ENCODE measurements around the gene DPY19L1. TPM values are rescaled to one million over a fixed set of nuclear protein-coding genes. Genes with fewer than 3 reads are reported as not detected.
"Not testable (repeated sequence)": the region's sequence is repeated elsewhere in the genome, so short reads cannot be mapped to it uniquely, and the experiment has no call there.

DPY19L1 gene
- total RNA-seq, 1 experiment from 2014 or later, result 14.3 TPM

DNA sequence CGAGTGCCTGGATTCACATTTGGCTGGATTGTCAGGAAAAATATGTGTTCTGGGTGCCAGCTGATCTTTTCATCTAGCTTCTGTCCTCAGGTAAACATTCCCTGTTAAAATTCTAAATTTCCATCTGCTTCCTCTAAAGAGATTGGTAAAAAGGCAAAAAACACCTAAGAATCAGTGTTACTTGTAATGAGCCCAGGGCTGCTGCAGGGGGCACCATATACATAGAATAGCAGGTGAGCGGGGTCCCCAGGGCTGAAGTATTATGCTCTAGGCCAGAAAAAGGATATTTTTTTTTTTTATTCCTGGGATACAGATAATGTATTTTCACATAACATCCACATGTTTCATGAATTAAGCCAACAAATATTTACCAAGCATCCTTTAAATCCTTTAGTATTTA is 18.4 kb upstream of the DPY19L1 start:
- H3K23ac ChIP-seq (ENCODE audit: insufficient read length, low read depth, low read length); H3K9me3 ChIP-seq (ENCODE audit: control insufficient read depth, low read depth, low read length); H3T11ph ChIP-seq (ENCODE audit: low read length); DNase-seq; H3K9me3 Mint-ChIP-seq; H3K27me3 ChIP-seq (ENCODE audit: insufficient read depth, low read length); H2BK20ac ChIP-seq (ENCODE audit: low read depth, low read length, poor library complexity, severe bottlenecking); H3K27ac ChIP-seq (ENCODE audit: insufficient read length, low read depth, low read length); H4K20me1 ChIP-seq (ENCODE audit: control insufficient read depth, insufficient read depth, insufficient read length); H3K4me3 Mint-ChIP-seq; H2AFZ ChIP-seq (ENCODE audit: low read length); H3K18ac ChIP-seq (ENCODE audit: insufficient read length, low read depth, low read length); H3K4me2 ChIP-seq (ENCODE audit: insufficient read depth, insufficient read length, low read length); H3K27ac Mint-ChIP-seq; H4K8ac ChIP-seq (replicated peaks; ENCODE audit: insufficient read length, low read depth, low read length); H3K4me1 ChIP-seq (ENCODE audit: insufficient read depth, low read length); H2BK5ac ChIP-seq (ENCODE audit: insufficient read length, low read length); H2BK120ac ChIP-seq (ENCODE audit: low read depth, low read length, poor library complexity, severe bottlenecking); H3K56ac ChIP-seq (ENCODE audit: insufficient read length, low read depth, low read length); H2BK15ac ChIP-seq (ENCODE audit: low read depth, low read length); H4K5ac ChIP-seq (ENCODE audit: insufficient read length, low read depth, low read length); H3K4ac ChIP-seq (ENCODE audit: low read depth, low read length); H3K27me3 Mint-ChIP-seq (ENCODE audit: low read depth); H3K79me1 ChIP-seq (ENCODE audit: insufficient read depth, low read depth, low read length, poor library complexity, severe bottlenecking); H3K9ac ChIP-seq (ENCODE audit: extremely low read depth, insufficient read length, low read length); H2AK5ac ChIP-seq (ENCODE audit: insufficient read length, low read length); H3K23me2 ChIP-seq (ENCODE audit: insufficient read length, low read depth, low read length, poor library complexity, severe bottlenecking); H2BK12ac ChIP-seq (ENCODE audit: insufficient read length, low read depth, low read length); H3K36me3 Mint-ChIP-seq (ENCODE audit: insufficient read depth in 1 of 3, low read depth in 3 of 3); H3K14ac ChIP-seq (ENCODE audit: insufficient read depth, low read length); H4K91ac ChIP-seq (ENCODE audit: insufficient read length, low read depth, low read length); H3K79me2 ChIP-seq (ENCODE audit: insufficient read depth, low read length): not testable (repeated sequence)
- H3K4me1 Mint-ChIP-seq, result peaks cover 7 to 12% of the 10 kb centered on the region in 2 experiments; a peak in 3 of 4 replicates
- WGBS (ENCODE audit: extremely low coverage, insufficient read length, low lambda C conversion rate), result no CpG with 5 or more reads among the region's 2 CpGs
- TF ChIP-seq, protein P1, sequence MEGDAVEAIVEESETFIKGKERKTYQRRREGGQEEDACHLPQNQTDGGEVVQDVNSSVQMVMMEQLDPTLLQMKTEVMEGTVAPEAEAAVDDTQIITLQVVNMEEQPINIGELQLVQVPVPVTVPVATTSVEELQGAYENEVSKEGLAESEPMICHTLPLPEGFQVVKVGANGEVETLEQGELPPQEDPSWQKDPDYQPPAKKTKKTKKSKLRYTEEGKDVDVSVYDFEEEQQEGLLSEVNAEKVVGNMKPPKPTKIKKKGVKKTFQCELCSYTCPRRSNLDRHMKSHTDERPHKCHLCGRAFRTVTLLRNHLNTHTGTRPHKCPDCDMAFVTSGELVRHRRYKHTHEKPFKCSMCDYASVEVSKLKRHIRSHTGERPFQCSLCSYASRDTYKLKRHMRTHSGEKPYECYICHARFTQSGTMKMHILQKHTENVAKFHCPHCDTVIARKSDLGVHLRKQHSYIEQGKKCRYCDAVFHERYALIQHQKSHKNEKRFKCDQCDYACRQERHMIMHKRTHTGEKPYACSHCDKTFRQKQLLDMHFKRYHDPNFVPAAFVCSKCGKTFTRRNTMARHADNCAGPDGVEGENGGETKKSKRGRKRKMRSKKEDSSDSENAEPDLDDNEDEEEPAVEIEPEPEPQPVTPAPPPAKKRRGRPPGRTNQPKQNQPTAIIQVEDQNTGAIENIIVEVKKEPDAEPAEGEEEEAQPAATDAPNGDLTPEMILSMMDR (conservative IDR thresholded peaks at IDR 0.05), result peak; percentile 73

- not testable (repeated sequence) for H3K9ac ChIP-seq (ENCODE audit: extremely low read depth, insufficient read length, low read length); H3K18ac ChIP-seq (ENCODE audit: insufficient read length, low read depth, low read length); H2BK5ac ChIP-seq (ENCODE audit: insufficient read length, low read length); H3K4ac ChIP-seq (ENCODE audit: low read depth, low read length); H3K23ac ChIP-seq (ENCODE audit: insufficient read length, low read depth, low read length); H2BK15ac ChIP-seq (ENCODE audit: low read depth, low read length); H4K5ac ChIP-seq (ENCODE audit: insufficient read length, low read depth, low read length); H3K14ac ChIP-seq (ENCODE audit: insufficient read depth, low read length); H2BK12ac ChIP-seq (ENCODE audit: insufficient read length, low read depth, low read length); H3K4me1 ChIP-seq (ENCODE audit: insufficient read depth, low read length); H3K27ac Mint-ChIP-seq; H3K36me3 Mint-ChIP-seq (ENCODE audit: insufficient read depth in 1 of 3, low read depth in 3 of 3); H3T11ph ChIP-seq (ENCODE audit: low read length); H4K8ac ChIP-seq (replicated peaks; ENCODE audit: insufficient read length, low read depth, low read length); DNase-seq; H3K79me2 ChIP-seq (ENCODE audit: insufficient read depth, low read length); H3K79me1 ChIP-seq (ENCODE audit: insufficient read depth, low read depth, low read length, poor library complexity, severe bottlenecking); H2BK20ac ChIP-seq (ENCODE audit: low read depth, low read length, poor library complexity, severe bottlenecking); H2AK5ac ChIP-seq (ENCODE audit: insufficient read length, low read length); H3K4me3 Mint-ChIP-seq; H3K4me2 ChIP-seq (ENCODE audit: insufficient read depth, insufficient read length, low read length); H3K27ac ChIP-seq (ENCODE audit: insufficient read length, low read depth, low read length); H4K20me1 ChIP-seq (ENCODE audit: control insufficient read depth, insufficient read depth, insufficient read length); H2BK120ac ChIP-seq (ENCODE audit: low read depth, low read length, poor library complexity, severe bottlenecking); H4K91ac ChIP-seq (ENCODE audit: insufficient read length, low read depth, low read length); H3K27me3 ChIP-seq (ENCODE audit: insufficient read depth, low read length); H3K9me3 Mint-ChIP-seq; H3K23me2 ChIP-seq (ENCODE audit: insufficient read length, low read depth, low read length, poor library complexity, severe bottlenecking); H3K27me3 Mint-ChIP-seq (ENCODE audit: low read depth); H2AFZ ChIP-seq (ENCODE audit: low read length); H3K9me3 ChIP-seq (ENCODE audit: control insufficient read depth, low read depth, low read length); H3K56ac ChIP-seq (ENCODE audit: insufficient read length, low read depth, low read length)
- no CpG with 5 or more reads among the region's 4 CpGs for WGBS (ENCODE audit: extremely low coverage, insufficient read length, low lambda C conversion rate)
- peaks cover 7 to 12% of the 10 kb centered on the region in 2 experiments; a peak in 3 of 4 replicates for H3K4me1 Mint-ChIP-seq
Observed at GRCh38 chr7:35053488-35054175, 16.3 kb upstream of the DPY19L1 start.

Measured in H9 (cell line).